AG04450 (cell line): ENCODE measurements around the gene PTPN3. TPM values are rescaled to one million over a fixed set of nuclear protein-coding genes. Genes with fewer than 3 reads are reported as not detected.

Experiments used
- CTCF ChIA-PET: fragments of 300-600, 350-600 bp; formaldehyde crosslinking; extraction: SDS; loops from one replicate; lab custom pipeline; 2022; ENCODE audit warnings: antibody characterized with exemption, inconsistent platforms; lab: Charles Lee
- POLR2A ChIA-PET: fragments of 350-600 bp; formaldehyde crosslinking; extraction: SDS; loops from one replicate; lab custom pipeline; 2021; ENCODE audit warnings: antibody characterized with exemption, inconsistent platforms; lab: Yijun Ruan, JAX
- DNase-seq: peaks from one replicate; pipeline ENCODE4 v3.0.0-alpha.2; 2011; ENCODE audit warnings: low read depth, low spot score
- H3K27ac ChIP-seq: one replicate; pipeline ENCODE4 v1.5.1; 2012; ENCODE audit warnings: low read depth, low read length, control low read depth
- H3K27me3 ChIP-seq: one replicate; pipeline ENCODE4 v1.6.0; 2012; ENCODE audit warnings: low read length; ENCODE audit not compliant: control insufficient read depth, insufficient read depth
- H3K4me3 ChIP-seq: 2 replicates; pipeline ENCODE4 v1.5.1; 2011; ENCODE audit warnings: mild to moderate bottlenecking, low read depth, low read length, control low read depth
- H3K9me3 ChIP-seq: 2 replicates; pipeline ENCODE4 v1.5.1; 2012; ENCODE audit warnings: low read length; ENCODE audit not compliant: control insufficient read depth, insufficient read depth
- CTCF ChIP-seq: IDR thresholded peaks from 2 replicates; pipeline ENCODE4 v1.5.1; 2011; ENCODE audit warnings: low read depth, low read length, control low read depth, inconsistent platforms
- polyA plus RNA-seq: library from polyadenylated mRNA; depleted of rRNA; stranded (reverse); fragments of >200 nt; gene quantifications from 2 replicates; pipeline ENCODE4 v1.2.3, GENCODE V29; 2011

The PTPN3 gene
- polyA plus RNA-seq, 1 experiment: 1.4 TPM

DNA sequence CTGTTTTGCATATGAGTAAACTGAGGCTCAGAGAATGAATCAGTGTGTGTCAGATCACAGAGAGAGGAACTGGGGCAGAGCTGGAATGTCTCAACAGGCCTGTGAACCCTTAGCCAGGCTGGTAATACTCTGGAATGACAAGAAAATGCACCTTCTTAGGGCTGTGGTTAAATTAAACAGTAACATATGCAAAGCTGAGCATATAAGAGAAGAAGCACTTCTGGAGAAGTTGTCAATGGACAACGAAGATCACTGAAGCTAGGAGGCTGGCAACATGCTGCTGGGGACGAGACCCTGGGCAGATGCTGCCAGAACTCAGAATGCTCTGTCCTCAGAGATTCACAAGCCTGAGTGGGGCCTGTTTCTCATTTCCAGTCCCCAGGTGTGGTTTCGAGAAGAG, 112.6 kb downstream of the PTPN3 start:
- ChIA-PET CTCF (no interaction called here), POLR2A (no interaction called here)
- no peak overlapping the region for H3K27ac ChIP-seq
- H3K9me3 ChIP-seq: no peaks in the 10 kb centered on the region
- no peaks in the 10 kb centered on the region for H3K27me3 ChIP-seq
- TF ChIP-seq CTCF: no peak
- H3K4me3 ChIP-seq: no peak overlapping the region
- DNase-seq: no peak

DNA sequence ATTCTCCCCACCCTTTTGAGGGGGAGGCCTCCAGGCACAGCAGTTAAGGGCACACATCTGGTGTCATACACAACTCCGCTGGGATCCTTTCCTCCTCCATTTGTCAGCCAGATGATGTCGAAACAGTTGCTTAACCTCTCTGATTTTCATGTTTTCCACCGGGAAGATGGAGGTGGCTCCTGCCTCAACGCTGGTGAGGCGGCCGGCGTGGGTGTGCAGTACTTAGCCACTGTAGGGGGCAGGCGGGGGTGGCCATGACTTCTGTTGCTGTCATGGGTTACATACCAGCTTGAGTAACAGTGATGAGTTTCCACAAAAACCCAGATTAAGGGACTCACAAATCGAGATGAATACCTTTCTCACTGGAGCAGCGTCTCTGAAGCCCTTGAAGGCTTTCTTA, 114.2 kb downstream of the PTPN3 start:
- POLR2A ChIA-PET: no interaction called here

GRCh38 chr9:109383356-109383755, 114.8 kb downstream of the PTPN3 start:
- POLR2A ChIA-PET: no interaction called here
- no peaks in the 10 kb centered on the region for H3K27me3 ChIP-seq

More for the DNA sequence above, 114.2 kb downstream of the PTPN3 start:
- Histone ChIP-seq H3K27me3 (no peaks in the 10 kb centered on the region), H3K4me3 (no peak overlapping the region), H3K9me3 (no peaks in the 10 kb centered on the region), H3K27ac (no peak overlapping the region)
- CTCF ChIA-PET: no interaction called here
- no peak for TF ChIP-seq CTCF
- DNase-seq: no peak

DNA sequence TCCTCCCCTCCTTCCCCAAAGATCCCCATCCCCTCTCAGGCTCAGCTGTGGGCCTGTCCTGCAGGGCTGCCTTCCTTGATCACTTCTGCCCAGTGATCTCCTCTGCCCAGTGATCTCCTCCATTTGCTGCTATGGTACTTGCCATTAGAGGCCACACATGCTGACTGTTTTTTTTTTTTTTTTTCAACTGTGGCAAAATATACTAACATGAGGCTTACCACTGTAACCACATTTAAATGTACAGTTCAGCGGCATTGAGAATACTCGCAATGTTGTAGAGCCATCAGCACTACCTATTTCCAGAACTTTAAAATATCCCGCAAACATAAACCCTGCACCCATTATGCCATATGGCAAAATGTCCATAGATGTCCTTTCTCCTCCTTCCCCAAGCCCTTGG, 115.5 kb downstream of the PTPN3 start:
- CTCF ChIA-PET: no interaction called here
- Histone ChIP-seq H3K27ac (no peak overlapping the region), H3K27me3 (no peaks in the 10 kb centered on the region), H3K9me3 (no peaks in the 10 kb centered on the region), H3K4me3 (no peak overlapping the region)
- POLR2A ChIA-PET: no interaction called here
- no peak for DNase-seq
- no peak for TF ChIP-seq CTCF

More at GRCh38 chr9:109383356-109383755, 114.8 kb downstream of the PTPN3 start:
- no peak for TF ChIP-seq CTCF
- DNase-seq: no peak
- H3K9me3 ChIP-seq: no peaks in the 10 kb centered on the region
- CTCF ChIA-PET: no interaction called here
- H3K4me3 ChIP-seq: no peak overlapping the region
- H3K27ac ChIP-seq: no peak overlapping the region

DNA sequence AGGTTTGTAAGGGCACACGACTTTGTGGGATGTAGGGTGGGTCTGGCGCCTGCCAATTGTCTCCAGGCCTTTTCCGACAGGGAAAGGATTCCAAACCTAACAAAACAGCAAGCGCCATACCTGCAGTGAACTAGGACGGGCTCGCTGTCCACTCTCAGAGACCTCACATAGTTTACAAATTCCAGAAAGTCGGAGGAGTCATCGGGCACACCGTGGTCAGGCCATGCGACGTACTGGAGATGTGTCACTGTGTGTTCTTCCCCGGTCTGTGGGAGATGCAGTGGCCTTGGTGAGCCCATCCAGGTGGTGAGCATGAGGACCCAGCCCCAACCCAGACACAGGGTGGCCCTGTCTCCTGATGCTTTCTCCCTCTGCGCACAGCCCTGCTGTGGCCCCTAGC, 115.9 kb downstream of the PTPN3 start:
- no peak for DNase-seq
- CTCF ChIA-PET: no interaction called here
- no peak for TF ChIP-seq CTCF
- Histone ChIP-seq H3K9me3 (no peaks in the 10 kb centered on the region), H3K27ac (no peak overlapping the region), H3K27me3 (no peaks in the 10 kb centered on the region), H3K4me3 (no peak overlapping the region)
- POLR2A ChIA-PET: no interaction called here
